PFSK-1 (cell line): ENCODE data around the gene C9orf152.

Experiments
- FOXP2 ChIP-seq: optimal IDR thresholded peaks from 2 replicates; pipeline ENCODE3; 2011; ENCODE audit warnings: borderline replicate concordance, control low read depth, inconsistent platforms; ENCODE audit not compliant: insufficient read depth; ENCODE audit errors: extremely low read length, extremely low read depth
- POLR2AphosphoS5 ChIP-seq: IDR thresholded peaks from 2 replicates; pipeline ENCODE4 v1.6.1; 2012; ENCODE audit warnings: low read depth, mild to moderate bottlenecking, control low read depth, low read length, moderate library complexity
- REST ChIP-seq, 2 experiments: IDR thresholded peaks; 2 replicates each; pipeline versions ENCODE4 v1.6.1 to v1.8.0; 2011 to 2012; ENCODE audit warnings: low read depth in 2 of 2, low read length in 2 of 2, control low read depth in 1 of 2, inconsistent platforms in 1 of 2, mild to moderate bottlenecking in 1 of 2, moderate library complexity in 1 of 2; ENCODE audit not compliant: insufficient read depth in 1 of 2
- SIN3A ChIP-seq: IDR thresholded peaks from 2 replicates; pipeline ENCODE4 v1.6.1; 2012; ENCODE audit warnings: mild to moderate bottlenecking, low read length, moderate library complexity, borderline replicate concordance; ENCODE audit not compliant: insufficient read depth
- TAF1 ChIP-seq: IDR thresholded peaks from 2 replicates; pipeline ENCODE4 v1.6.1; 2012; ENCODE audit warnings: low read length, control low read depth, borderline replicate concordance; ENCODE audit not compliant: insufficient read depth

Gene C9orf152

GRCh38 chr9:110252509-110253139 lies 44.7 kb upstream of the C9orf152 start:
- TF ChIP-seq TAF1 (no peak), POLR2AphosphoS5 (no peak), SIN3A (no peak), FOXP2 (no peak), REST (IDR thresholded peaks at IDR 0.05; ENCODE audit: insufficient read depth in 1 of 2, low read depth in 2 of 2, low read length in 2 of 2) (no peak)

- no peak for TF ChIP-seq POLR2AphosphoS5
- no peak for TF ChIP-seq SIN3A
- TF ChIP-seq FOXP2, result no peak
- no peak for TF ChIP-seq TAF1
- TF ChIP-seq REST (IDR thresholded peaks at IDR 0.05; ENCODE audit: insufficient read depth in 1 of 2, low read depth in 2 of 2, low read length in 2 of 2), result no peak
Observed at GRCh38 chr9:110251212-110251611, 43.3 kb upstream of the C9orf152 start.

- TF ChIP-seq SIN3A (no peak), POLR2AphosphoS5 (no peak), FOXP2 (no peak)
Observed at GRCh38 chr9:110249603-110250002, 41.6 kb upstream of the C9orf152 start.

- TF ChIP-seq TAF1 (no peak), SIN3A (no peak), POLR2AphosphoS5 (no peak), FOXP2 (no peak), REST (IDR thresholded peaks at IDR 0.05; ENCODE audit: insufficient read depth in 1 of 2, low read depth in 2 of 2, low read length in 2 of 2) (no peak)
Observed at GRCh38 chr9:110248361-110248760, 40.4 kb upstream of the C9orf152 start.

GRCh38 chr9:110246214-110246613 lies 38.3 kb upstream of the C9orf152 start:
- TF ChIP-seq SIN3A (no peak), FOXP2 (no peak), REST (IDR thresholded peaks at IDR 0.05; ENCODE audit: insufficient read depth in 1 of 2, low read depth in 2 of 2, low read length in 2 of 2) (no peak), TAF1 (no peak), POLR2AphosphoS5 (no peak)
